GM21723 (cell line): Measurements from ENCODE around the gene EVA1B.

Experiments used
- ATAC-seq: cut with Tn5 transposase; IDR thresholded peaks from one replicate; pipeline ENCODE4 v1.9.1; 2021; ENCODE audit warnings: mild to moderate bottlenecking, moderate library complexity; ENCODE audit not compliant: unreplicated experiment

EVA1B gene

DNA sequence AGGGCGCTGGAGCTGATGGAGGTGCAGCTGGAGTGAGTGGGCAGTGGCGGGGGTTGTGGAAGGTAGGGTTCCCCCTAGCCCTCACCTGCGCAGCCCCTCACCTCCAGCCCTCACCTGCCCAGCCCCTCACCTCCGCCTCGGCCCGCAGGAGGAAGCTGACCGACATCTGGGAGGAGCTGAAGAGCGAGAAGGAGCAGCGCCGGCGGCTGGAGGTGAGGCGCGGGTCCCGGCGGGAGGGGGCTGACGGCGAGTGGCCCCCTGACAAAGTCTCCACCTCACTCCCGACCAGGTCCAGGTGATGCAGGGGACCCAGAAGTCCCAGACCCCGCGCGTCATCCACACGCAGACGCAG, 2.7 kb downstream of the EVA1B start:
- no peak for ATAC-seq

- ATAC-seq = no peak
Observed at GRCh38 chr1:36320291-36320761, 3.1 kb downstream of the EVA1B start.

- no peak for ATAC-seq
Observed at GRCh38 chr1:36309397-36309796, 14.0 kb downstream of the EVA1B start.

- no peak for ATAC-seq
Observed at GRCh38 chr1:36307601-36308330, 15.7 kb downstream of the EVA1B start.

DNA sequence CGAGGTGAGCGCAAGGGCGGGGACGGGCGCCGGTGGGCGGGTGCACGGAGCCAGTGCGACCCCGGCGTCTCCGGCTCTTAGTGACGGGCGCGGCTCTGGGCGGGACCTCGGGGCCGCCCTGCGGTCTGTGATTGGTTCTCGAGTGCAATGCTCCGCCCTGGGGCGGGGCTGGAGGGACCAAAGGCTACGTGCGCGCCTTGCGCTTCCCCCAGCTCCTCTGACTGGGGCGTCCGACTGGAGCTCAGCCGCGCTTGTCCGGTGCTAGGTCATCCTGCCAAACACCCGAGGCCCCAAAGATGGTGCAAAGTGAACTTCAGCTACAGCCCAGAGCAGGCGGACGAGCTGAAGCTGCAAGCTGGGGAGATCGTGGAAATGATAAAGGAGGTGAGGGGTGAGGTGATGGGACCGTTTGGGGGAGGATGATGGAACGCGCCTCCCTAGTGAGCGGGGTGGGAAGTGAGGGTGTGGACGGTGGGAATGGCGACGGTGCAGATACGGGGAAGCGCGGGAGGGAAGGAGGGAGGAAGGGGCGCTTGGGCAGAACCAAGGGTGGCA, 16.5 kb downstream of the EVA1B start:
- peak; percentile 94 for ATAC-seq

DNA sequence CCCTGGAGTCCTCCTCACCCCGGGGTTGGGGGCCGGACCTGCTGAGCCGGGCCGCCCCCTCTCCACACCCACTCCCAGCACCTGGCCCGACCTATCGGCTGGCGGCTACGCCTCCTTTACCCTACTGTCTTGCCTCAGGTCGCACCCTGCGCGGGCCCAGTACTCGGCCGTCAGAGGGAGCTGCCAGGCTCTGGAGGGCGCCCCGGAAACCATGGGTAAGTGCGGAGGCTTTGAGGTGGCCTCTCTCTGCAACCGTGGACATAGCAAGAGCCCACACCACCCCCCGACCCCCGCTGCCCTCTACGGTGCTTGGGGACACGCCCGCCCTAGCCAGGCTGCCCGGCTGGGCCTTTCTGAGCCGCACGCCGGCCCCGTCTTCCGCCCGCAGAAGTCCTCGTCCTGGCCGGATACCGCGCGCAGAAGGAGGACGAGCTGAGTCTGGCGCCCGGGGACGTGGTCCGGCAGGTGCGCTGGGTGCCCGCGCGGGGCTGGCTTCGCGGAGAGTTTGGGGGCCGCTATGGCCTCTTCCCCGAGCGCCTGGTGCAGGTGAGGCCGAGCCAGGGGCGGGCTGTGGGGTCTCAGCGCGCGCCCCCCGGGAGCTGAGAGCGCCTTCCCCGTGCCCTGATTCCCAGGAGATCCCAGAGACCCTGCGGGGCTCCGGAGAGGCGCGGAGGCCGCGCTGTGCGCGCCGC, 17.1 kb downstream of the EVA1B start, which contains the start of gene SH3D21:
Gene SH3D21 (plus strand): TSS at position 159 of the 692 bp plus-strand sequence. CDS start 53 bp downstream, at position 212.
- peak; percentile 35 for ATAC-seq

GRCh38 chr1:36305915-36306209, 17.6 kb downstream of the EVA1B start:
- ATAC-seq = no peak

DNA sequence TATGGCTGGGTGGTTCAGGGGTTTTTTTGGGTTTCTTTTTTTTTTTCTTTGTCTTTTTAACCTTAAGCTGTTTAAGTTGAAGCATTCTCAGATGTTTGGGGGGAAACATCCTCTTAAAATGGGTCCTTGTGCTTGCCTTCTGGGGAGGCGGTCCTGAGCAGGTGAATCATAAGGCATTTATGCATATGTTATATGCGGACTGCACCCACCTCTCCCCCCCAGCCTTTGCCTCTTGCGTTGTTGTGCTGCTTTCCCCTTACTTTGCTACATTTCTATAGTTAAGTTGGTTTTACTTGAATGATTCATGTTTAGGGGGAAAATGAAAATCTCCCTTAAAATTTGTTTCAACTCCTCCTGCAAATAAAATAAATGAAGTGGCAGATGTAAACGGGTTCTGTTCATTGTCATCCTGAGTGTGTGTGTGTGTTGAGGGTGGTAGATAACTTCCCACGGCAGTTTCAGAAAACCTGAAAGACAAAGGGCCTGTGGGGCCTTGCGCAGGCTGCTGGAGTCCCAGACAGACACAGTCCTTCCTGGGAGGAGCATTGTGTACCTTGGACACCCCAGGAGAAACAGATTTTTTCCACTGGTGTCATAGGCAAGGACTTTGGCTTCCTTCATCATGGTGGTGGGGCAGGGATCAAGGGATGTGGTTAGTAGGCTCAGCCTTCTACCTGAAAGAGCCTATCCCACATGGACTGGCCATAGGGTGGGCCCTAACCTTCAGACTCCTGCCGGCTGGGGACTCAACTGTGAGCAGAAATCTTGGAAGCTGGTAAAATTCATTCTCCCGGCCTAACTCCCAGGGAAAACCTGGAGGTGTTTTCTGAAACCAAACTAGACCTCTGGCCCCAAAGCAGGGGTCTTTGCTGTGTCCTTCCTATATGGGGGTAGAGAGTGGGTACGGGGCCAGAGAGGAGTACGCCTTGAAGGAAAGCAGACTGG, 18.2 kb downstream of the EVA1B start:
- no peak for ATAC-seq

DNA sequence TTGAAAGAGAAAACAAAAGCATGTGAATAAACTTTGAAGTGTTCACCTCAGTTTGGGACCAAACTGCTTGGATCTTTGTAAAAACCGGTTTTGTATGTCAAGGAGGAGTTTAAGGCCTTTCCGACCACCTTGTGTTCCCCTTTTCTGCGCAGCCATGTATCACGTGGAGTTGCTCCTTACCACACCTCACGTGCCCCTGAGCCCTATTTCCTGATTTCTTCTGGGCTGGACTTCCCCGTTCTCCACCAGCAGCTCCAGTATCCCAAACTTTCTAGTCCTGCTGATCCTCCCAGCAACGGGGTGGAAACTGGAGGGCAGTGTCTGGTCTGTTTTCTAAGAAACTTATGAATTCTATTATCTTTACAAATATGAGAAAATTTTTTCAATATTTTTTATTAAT, 18.9 kb downstream of the EVA1B start:
- ATAC-seq = no peak

- ATAC-seq = no peak
Observed at GRCh38 chr1:36303650-36304360, 19.6 kb downstream of the EVA1B start.

GRCh38 chr1:36303244-36303643, 20.2 kb downstream of the EVA1B start:
- no peak for ATAC-seq

DNA sequence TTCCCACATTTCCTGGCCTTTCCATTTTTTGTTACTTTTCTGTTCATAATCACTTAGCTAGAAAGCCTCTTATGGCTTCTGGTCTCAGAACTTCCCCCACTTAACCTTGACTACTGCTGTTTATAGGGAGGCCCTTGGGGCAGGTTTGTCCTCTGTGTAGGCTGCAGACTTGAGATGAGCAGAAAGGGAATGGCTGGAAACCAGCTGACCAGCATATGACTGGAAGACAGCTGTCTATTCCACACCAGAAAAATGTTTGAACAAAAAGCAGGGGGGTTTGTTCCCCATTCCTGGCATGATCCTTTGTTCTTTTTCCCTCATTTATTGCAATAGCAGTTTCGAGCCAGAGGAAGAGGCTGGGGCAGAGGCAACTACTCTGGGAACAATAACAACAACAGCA, 22.2 kb downstream of the EVA1B start:
- ATAC-seq = no peak

GRCh38 chr1:36300526-36300925, 22.9 kb downstream of the EVA1B start:
- no peak for ATAC-seq

- ATAC-seq = no peak
Observed at GRCh38 chr1:36298640-36299039, 24.8 kb downstream of the EVA1B start.

GRCh38 chr1:36297062-36297461, 26.4 kb downstream of the EVA1B start:
- no peak for ATAC-seq

- no peak for ATAC-seq
Observed at GRCh38 chr1:36295390-36295789, 28.1 kb downstream of the EVA1B start.

DNA sequence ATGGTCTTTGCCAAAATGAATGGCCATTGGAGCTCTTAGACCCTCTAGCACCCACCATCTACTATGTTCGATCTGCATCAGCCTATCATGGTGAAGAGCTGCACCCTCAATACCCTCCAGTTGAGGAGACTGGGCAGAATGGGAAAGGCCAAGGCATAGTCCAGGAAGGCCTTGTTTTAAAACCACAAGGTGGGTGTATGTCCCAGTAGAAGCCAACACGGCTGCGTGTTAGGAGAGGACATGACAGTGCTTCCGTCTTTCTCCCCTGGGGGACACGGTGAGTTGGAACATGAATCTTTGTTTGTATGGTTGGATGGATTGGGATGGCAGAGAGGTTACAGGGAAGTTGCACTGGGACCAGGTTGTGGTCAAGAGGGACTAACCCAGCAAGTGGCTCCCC, 35.9 kb downstream of the EVA1B start:
- ATAC-seq = no peak

- ATAC-seq = no peak
Observed at GRCh38 chr1:36286802-36287201, 36.6 kb downstream of the EVA1B start.

DNA sequence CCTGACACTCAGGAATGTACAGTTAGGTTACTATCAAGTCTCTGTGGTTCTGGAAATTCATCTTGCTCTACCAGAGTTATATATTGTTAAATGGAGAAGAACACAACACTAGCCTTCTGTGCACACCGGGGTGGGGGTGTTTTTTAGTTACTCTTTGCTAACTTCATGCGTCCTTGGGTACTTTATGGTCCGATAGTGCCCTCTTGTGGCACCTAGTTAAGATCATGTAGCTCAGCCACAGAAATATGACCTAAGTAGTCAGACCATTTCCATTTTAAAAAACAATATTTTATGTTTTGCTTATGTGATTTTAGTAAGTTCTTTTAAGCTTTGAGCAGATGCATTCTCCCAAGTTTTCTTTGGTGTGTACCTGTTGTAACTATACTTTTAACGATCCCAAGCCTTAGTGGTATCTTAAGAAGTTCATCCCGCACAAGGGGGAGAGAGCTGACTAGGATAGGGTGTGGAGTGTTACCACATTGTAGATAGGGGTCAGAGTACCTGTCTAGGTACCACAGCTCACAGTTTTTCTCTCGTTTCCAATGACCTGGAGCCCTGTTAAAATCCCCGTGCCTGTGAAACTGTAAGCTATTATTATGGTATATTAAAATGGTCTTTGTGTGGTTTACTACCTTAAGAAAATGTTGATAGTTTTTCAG, 37.9 kb downstream of the EVA1B start:
- no peak for ATAC-seq

- no peak for ATAC-seq
Observed at GRCh38 chr1:36284517-36284916, 38.9 kb downstream of the EVA1B start.
